ENCODE results near the gene PAX5.
A peak's percentile ranks its signal among the peaks of the same experiment; 100 is the strongest.

Gene PAX5

DNA sequence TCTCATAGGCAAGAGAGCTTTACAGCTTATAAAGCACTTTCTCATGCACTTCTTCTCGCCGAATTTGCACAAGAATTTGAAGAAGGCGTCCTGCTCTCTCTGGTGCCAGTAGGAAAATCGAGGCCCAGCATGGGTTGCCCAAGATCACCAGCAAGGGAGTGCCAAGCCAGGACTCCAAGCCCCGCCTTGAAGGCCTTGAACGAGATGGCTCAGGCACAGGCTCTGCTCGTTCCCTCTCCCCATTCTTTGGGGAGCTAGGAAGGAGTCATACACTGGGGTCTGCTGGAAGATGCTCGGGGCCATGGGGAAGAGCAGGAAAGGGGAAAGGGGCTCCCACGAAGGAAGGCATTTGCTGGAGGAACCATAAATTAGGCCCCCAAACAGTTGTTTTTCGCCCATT, 46.7 kb downstream of the PAX5 start:
- no peak for DNase-seq (ENCODE audit: low read depth)

DNA sequence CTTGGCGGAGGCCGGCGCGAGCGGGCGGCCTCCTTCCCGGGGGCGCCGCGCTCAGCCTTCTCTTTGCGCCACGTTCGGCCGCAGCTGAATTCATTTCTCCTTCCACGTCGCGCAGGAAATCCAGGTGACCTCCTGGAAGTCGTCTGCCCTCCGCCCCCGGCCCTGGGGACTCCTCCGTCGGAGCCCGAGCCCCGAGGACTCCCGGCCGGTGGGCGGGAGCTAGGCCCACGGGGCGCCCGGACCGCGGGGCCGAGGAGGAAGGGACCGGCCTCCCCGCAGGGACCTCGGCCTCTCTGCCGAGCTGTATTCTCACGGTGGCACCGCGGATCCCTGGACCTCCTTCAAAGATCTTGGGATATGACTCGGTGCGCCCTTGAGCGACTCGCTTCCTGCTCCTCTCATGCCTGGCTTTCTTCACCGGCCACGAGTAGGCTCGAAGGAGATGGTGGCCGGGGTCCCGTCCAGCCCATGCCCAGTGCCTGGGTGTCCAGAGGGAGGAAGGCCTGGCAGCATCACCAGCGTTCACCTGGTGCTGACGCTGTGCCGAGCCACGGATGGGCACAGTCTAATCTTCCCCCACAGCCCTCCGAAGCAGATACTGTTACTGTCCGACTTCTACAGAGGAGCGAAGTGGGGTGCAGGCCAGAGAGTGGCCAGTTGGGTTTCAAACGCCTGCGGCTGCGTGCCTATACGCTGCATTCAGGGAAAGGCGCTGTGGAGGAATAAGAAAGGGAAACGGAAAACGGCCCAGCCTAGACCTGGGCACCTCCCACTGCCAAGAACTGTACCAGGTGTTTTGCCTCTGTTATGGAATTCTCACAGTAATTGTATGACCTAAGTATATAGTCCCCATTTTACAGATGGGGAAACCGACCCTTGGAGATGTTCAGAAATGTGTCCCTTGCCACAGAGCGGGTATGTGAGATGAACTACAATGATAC, 47.3 kb downstream of the PAX5 start:
- no peak for DNase-seq (ENCODE audit: low read depth)

DNA sequence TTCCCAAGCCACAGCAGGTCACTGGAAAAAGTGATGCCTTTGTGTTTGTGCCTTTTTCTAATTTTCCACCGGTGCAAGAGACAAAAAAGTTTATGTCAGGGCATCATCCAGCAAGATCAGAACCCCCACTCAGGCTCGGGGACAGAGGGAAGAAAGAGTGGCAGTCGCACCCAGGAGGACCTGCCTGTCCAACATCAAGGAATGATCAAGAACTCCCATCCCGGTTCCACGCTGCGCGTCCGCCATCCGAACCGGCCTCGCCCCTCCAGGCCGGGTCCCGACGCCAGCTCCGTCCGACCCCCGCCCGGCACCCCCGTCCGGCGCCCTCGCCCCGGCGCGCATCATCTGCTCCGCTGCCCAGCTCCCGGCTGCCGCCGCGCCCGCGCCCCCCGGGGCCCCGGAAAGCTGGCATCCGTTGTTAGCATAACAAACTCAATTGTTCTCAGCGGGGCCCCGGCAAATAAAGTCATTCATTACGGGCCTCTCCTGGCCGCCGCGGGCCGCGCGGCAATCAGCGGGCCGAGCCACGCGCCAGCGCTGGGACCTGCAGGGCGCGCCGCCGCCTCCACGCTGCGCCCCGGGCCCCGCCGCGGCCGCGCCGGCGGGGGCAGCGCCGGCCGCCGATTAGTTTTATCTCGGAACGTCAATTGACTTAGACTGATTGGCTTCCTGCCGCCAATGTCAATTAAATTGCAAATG, 48.1 kb downstream of the PAX5 start:
- no peak for DNase-seq (ENCODE audit: low read depth)

DNA sequence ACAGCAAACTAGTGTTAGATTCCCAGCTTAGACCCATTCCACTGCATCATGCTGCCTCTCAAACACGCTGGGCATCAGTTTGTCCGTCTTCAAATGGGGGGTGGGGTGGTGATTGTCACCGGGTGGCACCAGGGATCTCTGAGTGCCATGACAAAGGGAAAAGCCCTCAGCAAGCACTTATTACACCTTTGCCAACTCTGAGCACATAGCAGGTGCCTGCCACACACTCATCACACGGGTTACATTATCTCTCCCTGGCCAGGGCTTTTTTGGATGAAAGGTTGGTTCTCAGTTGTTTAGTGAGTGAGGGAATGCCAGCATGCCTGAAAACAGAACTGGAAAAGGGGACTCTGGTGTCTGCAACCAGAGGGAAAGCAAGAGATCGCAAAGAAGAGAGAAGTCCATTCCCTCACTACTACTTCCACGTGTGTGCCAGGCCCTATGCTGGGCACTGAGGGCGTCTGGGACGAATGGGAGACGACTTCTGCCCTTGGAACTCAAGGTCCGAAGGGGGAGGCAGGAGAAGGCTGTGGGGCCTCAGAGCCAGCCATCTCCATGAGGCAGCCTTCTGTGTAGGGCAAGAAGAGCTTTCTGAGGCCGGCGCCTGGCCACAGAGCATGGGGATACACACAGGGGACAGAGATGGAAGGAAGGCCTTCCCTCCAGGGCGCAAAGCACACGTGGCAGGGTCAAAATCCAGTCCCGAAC, 48.9 kb downstream of the PAX5 start:
- no peak for DNase-seq (ENCODE audit: low read depth)

DNA sequence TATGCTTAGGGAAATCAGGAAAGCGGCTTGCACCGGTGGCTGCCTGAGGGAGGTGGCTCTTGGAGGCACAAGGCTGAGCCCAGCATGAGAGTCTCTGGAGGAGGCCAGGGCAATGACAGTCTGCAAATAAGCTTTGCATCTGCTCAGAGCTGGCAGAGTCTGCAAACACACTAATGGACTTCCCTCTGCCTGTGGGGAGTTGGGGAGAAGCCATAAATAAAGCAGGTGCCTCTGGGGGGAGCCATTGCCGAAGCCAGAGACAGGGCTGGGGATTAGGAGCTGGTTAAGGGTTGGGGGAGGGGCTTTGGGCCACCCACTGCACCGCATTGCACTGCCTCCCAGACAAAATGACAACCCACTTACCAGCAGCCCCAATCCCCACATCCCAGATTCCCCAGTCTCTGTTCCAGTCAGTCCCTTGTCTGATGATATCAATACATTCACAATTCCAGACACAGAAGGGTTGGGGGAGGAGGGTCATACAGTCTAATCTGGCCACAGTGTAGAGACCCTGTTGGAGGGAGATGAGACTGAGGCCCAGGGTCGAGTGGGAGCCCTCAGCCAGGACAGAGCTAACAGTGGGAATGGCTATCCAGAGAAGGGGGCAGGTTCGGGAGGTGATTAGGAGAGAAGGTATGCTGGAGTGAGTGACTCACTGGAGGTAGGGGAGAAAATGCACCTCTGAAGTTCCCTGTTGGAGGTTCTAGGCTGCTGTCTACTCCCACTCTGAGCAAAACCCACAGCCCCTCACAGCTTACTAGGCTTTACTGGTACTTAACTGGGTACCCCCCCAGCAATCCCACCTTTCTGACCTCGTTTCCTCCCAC, 53.7 kb downstream of the PAX5 start:
- DNase-seq (ENCODE audit: low read depth) = no peak

DNA sequence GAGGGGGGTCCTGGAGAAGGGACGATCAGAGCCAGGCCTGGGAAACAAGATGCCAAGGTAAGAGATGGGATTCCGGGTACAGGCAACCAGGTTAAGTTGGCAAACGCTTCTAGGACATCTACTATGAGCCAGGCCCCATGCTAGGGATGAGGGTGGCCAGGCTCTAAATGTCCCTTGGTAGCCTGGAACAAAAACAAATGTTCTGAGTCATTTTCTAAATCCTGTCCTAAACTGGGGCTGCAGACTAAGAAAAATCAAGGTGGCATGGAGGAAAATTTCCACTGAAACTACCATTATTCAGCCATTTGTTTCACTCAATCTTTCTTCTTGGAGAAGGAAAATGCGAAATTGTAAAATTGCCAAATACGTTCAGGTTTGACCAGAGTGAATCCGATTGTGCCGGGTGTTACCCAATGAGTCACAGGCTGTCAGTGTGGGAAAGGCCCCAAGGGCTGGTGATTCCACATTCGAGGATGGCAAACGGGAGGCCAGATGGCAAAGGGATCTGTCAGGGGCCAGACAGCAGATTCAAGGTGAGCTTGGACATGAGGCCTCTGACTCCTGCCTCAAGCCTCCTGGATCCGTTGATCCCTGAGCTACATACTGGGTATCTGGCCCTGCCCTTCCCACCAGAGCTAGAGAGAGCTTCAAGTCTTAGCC, 57.6 kb downstream of the PAX5 start:
- no peak for DNase-seq (ENCODE audit: low read depth)

DNA sequence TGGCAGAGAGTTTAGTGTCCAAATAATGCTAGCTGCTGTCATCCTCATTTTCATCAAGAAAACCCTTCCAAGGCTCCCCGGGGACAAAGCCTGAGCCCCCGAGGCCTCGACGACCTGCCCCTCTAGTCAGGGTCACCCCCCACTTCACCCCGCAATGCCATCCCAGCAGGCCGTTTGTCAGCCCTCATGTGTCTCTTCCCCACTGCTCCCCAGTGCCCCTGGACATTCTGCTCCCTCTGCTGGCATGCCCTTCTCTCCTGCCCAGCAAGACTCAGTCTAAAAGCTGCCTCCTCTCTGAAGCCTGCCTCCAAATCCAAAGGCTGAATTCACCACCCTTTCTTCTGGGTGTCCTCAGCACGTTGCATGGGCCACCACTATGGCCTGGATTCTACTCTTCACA, 59.3 kb downstream of the PAX5 start:
- DNase-seq (ENCODE audit: low read depth) = no peak

DNA sequence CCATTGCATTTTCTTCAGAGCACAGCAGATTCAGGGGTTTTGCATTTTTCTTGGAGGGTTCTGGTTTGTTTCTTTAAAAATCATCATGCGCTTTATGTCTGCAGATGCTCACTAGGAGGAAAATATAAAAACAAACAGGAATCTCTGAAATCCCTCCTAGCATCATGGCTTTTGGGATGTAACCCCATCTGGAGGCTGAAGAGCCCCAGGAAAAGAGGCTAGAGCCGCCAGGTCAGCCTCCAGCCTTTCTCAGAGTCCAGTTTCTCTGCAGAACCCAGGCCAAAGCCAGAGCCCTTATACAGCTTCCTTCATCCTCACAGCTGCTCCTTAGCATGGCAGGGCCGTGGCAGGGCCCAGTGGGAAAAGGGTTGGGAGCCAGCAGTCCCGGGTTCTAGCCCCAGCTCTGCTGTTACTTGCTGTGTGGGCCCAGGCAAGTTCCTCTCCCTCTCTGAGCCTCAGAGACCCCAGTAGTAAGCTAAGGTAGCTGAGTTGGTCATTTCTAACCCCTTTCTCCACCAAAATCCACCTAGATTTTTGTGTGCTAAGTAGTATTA, 62.1 kb downstream of the PAX5 start:
- DNase-seq (ENCODE audit: low read depth) = no peak

DNA sequence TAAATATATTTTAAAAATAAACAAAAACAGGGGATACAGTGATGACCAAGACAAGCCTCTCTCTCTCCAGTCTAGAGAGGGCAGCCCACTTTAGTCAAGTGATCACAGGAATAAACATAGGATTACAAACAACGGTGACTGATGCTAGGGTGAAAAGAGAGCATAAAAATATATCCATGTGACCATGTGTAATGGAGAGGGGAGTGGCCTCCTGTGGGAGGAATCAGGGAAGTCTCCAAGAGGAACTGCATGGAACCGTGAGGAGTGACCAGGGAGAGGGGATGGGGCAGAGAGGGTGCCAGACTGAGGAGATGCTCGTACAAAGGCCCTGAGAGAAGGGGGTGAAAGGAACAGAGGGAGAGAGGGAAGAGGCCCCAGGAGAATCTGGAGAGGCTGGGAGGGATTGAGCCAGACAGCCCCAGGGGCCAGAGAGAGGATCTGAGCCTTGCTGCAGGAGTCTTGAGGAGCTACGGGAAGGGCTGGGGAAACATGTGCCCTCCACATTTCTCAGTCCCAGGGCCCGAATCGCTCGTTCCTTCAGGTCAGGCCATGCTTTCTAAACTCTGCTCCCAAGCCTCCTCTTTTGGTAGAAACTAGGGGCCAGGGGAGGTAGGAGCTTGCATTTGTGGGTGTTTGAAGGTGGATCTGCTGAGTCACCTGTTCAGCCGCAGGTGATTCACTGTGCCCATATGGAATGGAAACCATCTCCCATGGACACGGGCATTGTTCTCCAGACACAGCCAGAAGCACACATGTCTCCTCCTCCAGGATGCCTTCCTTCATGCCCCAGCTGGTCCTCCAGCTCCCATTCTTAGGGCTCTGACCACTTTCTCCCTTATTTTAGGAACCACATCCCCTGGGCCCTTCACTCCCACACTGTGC, 63.8 kb downstream of the PAX5 start:
- DNase-seq (ENCODE audit: low read depth) = no peak

DNA sequence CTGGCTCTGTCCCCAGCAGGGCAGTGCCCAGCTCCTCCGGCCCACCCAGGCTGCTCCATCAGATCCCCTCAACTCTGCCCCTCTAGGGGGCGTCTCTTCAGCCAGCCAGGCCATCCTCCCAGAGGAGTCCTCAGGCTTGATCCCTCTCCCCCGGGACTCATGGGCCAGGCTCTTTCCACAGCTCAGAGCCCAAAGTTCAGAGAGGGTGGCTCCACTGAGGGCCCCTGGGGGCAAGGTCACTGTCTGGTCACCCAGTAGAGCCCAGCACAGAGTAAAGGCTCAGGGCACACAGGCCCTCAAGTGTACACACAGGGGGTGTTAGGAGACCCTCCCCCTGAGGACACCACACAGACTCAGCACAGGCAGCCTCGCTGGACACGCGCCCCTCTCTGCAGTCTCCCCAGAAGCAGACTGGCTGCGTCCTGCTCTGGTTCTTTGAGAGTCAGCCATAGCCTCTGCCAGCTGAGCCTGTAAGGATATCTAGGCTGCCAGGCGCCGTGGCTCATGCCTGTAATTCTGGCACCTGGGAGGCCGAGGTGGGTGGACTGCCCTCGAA, 64.8 kb downstream of the PAX5 start:
- no peak for DNase-seq (ENCODE audit: low read depth)

DNA sequence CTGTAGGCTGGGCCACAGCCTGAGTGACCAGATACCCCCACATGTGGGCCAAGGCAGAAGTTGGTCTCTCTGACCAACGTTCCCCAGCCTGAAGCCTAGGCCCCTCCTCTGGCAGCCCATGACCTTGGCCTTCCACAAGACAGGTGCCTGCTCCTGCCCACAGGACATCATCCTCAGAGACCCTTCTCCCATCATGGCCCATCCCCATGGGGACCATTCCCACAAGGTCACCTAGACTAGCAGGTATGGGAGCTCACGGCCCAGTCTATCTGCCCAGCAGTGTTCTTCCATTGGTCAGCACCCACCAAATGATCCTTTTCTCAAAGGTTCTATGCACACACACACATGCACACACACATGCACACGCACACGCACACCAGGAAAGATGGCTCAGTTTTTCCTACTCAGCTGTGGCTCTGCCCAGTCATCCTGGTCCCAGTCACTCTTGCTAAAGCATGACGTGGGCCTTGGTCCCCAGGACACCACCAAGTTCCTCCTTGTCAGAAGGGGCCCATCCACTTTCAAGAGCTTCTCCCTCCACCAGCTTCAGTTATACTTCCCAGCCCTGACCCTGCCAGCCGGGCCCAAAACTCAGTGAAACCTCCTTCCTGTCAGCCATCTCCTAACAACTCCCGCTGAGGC, 65.4 kb downstream of the PAX5 start:
- no peak for DNase-seq (ENCODE audit: low read depth)

DNA sequence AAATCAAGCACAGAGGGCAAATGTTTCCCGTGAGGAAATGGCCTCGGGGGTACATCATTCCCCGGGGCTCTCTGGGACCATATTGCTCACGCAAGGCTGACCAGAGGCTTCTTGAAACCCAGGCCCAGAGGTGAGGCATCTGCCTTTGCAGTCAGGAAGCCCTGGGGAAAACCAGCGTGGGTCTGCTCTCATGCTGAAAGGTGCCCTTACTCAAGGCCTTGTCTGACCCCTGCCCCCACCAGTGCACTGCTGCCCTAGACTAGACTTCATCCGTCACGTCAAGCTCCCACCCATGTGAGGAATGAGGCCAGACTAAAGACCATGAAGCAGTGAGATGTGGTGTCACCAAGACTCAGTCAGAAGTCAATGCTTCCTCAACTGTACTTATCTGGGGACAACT, 66.1 kb downstream of the PAX5 start:
- DNase-seq (ENCODE audit: low read depth) = no peak

DNA sequence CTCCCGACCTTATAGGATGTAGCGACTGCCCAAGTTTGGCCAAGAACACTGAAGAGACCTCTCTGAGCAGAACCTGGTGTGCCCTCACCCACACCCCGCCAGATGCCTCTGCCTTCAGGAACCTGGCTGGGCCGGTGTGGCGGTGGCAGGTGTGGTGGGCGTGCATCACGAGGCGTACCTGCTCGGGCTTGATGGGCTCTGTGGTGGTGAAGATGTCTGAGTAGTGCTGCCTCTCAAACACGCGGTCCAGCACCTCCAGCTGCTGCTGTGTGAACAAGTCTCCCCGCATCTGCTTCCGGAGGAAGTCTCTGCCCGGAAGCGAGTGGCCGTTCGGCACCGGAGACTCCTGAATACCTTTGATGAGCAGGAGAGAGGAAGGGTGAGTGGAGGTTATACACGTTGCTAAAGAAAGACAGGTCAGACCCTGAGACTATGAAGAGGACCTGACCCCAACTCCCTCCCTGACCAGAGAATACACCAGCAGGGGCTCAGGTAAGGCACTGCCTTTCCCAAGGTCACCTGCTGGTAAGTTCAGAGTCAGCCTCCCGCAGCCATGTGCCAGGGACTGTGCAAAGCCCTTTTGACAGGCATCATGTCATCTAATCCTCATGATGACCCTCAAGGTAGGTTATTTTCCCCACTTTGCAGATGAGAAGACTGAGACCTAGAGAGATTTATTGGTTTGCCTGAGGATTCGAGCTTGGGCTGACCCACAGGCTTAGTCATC, 67.5 kb downstream of the PAX5 start:
- DNase-seq (ENCODE audit: low read depth) = peak; percentile 17

DNA sequence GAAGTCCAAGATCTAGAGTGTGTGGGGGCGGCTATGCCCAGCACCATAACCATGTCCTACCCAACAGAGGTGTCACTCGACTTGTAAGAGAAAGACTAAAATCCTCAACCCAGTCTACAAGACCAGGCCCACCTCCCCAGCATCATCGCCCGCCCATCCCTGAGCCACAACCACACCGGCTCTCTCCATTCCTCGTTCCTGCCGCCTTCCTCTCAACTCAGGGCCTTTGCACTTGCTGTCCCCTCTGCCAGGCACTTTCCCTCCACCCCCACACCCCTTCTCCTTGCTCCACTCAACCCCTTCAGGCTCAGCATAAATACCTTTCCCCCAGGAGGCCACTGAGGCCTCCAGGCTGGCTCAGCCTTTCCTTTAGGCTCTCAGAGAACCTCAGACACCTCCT, 69.3 kb downstream of the PAX5 start:
- DNase-seq (ENCODE audit: low read depth) = no peak

DNA sequence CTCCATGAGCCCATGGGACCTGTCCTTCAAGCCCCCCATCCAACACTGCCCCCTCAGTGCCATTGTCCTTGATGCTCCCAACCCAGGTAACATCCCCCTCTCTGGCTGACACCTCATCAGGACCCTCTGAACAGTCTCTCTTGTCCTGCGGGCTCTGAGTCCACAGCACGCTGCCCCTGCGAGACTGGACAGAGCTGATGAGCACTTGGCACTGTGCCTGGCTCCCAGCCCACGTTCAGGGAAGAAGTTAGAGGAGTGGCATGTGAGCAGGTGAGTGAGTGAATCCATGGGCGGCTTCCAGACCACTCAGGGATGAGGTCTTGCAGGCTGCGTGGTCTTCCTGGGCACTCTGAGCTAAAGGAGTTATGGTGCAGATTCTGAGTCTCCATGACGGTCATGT, 70.7 kb downstream of the PAX5 start:
- DNase-seq (ENCODE audit: low read depth) = no peak

DNA sequence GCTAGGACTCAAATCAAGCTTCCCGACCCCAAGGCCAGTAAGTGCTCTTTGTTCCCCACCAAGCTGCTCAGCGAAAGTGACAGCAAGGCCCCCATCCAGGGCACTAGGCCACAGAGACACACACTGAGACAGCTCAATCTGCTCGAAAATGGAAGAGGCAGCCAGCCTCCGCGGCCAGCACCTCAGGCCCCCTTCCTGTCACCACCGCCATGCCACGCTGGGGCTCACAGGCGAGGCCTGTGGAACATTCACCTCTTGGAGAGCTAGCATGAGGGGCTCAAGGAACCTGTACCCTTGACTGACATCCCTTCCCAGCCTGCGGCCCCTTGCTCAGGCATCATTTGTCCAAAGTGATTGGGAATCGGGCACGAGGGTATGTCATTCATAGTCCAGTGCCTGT, 71.4 kb downstream of the PAX5 start:
- no peak for DNase-seq (ENCODE audit: low read depth)

DNA sequence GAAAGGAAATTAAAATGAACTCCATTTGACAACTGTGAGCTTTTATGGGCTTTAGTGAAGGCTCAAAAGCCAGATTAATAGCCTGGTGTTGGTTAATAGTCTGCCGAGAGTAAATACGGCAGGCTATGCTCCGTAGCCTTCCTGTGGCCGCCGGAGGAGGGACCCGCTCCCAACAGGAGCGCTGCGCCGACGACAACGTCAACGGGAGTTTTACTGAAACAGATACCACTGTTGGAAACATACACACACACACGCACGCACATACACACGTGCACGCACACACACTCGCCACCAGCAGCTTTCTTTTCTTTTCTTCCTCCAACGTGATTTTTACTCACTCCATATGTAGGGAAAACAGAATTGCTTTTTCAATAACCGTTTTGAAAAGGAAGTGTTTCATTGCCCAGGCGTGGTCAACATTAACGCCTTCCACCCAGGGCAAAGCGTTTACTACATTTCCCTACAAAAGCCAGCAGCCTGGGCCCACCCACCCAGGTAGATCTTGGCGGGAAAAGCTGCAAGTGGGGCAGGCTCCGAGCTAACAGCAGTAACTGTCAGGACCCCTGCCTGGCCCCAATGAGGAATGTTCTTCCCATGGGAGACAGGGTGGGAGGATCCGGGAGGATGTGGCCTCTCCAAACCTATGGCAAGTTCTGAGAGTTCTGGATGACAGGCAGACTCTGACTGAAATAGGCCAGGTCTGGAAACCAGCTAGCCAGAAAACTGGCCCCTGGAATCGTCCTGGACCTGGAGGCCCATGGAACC, 72.3 kb downstream of the PAX5 start:
- DNase-seq (ENCODE audit: low read depth) = no peak

DNA sequence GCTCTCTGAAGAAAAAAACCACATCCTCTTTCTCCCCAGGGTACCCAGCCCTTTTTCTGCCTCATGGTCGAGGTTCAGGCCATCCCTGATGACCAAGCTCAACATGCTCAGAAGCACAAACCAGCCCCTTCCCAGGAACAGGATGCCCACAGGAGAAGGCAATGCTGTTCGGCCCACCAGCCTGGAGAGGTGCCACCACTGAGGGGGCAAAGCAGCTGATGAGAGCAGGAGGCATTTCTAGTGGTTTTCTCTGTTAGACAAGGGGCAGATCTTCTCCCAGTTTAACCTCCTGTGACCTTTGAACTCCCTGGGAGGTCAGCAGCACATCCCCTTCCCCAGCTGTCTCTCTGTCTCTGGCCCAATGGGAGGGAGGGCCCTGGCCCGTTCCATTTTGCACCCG, 73.0 kb downstream of the PAX5 start:
- no peak for DNase-seq (ENCODE audit: low read depth)
